DMS79 (cell line): ENCODE measurements around the gene KCNIP4.

Experiments
- DNase-seq: peaks from one replicate; lab custom pipeline; 2025; lab: John Stamatoyannopoulos, UW

The KCNIP4 gene

DNA sequence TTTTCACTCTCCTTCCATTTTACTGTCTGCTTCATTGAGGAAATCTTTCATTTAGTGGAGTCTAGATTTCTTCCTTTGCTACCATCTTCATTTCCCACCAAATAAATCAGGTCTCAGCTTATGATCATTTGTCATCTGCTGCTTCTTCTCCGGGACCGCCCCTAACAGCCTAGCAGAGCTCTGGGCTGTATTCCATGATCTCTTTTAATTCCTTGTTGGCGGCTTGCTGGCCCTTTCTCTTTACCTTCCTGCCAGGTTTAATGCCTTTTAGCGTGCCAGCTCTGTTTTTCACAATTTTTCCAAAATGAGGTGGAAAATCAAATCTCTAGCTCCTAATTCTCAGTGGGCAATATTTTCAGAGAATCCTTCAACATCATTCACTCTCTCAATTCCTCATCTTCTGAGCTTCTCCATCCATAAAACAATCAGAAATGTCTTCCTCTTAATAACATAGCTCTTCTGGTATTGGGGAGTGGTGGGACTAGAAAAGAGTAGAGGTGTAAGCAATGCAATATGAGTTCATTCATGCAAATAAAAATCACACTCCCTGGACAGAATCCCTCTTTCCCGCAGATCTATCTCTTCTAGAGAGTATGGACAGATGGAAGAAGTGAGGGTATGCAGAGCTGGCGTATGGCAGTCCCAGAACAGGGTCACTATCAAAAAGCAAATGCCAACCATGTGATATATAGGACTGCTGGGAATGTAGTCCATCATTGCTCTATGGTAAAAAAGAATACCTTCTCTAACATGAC lies 491.3 kb downstream of the KCNIP4 start:
- DNase-seq, result no peak

DNA sequence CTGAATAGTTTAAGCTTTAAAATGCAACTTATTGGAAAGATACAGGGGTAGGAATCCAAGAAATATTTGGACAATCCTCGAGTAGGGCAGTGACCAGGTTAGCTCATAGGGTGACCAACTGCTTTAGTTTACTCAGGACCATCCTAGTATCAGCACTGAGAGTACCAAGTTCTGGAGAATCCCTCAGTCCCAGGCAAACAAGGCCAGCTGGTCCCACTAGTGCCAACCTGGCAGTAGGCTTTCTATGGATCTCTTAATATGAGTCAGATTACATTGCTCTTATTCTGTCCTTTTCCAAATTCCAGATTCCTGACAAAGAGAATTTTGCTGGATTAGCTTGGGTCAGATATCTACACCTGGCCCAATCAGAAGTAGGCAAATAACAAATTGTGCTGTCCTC lies 493.7 kb downstream of the KCNIP4 start:
- no peak for DNase-seq

DNA sequence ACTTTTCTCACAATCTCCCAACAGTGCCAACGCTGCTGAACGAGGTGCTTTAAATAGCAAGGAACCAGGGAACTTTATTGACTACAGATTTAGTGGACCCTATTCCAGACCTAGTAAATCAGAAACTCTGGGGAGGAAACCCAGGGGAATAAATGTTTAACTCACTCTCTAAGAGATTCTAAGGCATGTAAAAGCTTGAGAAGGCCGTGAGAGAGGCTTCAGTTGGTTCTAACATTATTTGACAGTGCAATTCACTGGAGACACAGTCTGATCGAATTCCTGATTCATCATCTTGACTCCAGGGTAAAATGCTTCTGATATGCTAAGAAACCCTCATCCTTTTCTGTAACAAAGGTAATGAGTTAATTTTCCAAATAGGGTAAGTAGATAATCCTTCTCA lies 494.4 kb downstream of the KCNIP4 start:
- DNase-seq, result no peak

DNA sequence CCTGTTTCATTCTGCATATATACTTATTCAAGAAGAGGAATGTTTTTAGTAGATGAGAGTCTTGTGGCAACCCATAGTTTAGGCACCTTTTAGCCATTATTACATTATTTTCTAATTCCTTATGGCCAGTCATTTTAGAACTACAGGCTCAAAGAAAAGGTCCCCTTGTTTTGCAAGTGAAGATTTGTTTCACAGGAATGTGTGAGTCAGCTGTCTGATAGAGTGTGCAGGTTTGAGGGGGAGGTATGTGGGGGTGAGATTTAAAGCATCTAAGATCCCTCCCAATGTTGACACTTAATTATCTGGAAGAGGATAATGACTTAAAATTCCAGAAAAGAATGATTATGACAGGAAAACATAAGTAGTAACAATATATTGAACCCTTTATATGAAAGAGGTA lies 495.6 kb downstream of the KCNIP4 start:
- DNase-seq, result no peak

DNA sequence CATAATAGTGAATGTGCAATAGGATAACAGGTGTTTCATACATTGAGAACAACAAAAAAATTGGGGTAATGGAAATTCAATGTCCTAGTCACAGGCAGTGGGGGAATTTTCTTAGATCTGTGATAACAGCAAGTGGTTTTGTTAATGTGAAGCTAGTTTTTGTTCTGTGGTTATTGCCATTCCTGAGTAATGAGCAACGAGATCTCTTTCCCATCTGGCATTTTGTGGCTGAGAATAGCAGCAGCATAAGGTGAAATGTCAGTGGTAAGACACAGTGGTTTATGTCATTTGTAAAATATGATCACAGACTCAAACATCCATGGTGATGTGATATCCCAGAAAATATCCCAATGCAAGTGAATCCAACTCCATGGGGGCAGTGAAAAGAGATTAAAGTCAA lies 497.5 kb downstream of the KCNIP4 start:
- DNase-seq, result no peak

DNA sequence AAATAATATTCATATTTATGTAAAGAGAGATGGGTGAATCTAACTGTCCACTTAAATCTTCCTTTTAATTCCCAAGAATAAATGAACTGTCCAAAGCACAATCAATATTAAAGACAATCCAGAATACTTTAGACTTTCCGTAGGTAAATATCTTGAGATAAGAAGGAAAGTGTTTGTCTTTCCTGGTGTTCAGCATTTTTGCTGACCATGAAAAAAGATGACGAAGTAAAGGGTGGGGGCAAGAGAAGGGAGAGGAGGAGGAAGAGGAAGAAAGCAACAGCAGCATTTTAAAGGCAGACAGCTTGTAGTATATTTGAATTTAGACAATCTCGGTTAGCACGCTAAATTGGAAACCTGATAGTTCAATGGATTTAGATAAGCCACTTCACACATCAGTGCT lies 498.2 kb downstream of the KCNIP4 start:
- no peak for DNase-seq

DNA sequence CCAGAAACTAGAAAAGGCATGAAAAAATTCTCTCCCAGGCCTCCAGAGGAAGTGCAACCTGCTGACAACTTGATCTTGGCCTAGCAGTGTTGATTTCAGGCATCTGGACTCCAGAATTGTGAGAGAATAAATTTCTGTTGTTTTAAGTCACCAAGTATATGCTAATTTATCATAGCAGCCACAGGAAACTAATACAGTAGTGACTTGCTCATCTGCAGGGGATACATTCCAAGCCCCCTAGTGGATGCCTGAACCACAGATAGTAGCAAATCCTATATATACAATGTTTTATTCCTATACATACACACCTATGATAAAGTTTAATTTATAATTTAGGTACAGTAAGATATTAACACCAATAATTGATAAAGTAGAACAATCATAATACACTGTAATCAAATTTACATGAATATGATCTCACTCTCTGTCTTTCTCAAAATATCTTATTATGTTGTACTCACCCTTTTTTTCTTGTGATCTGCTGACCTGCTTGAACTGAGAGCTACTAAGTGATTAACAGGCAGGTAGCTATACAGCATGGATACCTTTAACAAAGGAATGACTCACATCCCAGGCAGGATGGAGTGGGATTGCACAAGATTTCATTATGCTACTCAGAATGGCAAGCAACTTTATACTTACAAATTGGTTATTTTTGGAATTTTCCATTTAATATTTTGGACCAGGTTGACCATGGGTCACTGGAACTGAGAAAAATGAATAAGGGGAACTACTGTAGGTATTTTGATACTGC lies 501.1 kb downstream of the KCNIP4 start:
- no peak for DNase-seq

DNA sequence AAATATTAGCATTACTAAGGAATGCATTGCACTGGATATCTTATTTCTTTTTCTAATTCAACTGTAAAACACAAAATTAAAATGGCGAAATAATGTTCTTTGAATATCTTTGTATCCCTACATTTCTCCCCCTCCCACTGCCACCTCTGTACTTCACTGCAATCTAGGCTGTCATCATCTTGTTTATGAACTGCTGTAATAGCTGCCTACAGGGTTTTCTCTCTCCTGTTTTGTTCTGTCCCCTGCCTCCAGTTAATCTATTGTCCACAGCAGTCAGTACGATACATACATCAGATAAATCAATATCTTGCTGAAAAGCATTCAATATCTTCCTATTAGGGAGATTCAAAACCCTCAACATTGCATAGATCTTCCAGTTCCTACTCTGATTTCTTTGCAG lies 528.4 kb downstream of the KCNIP4 start:
- DNase-seq, result no peak

DNA sequence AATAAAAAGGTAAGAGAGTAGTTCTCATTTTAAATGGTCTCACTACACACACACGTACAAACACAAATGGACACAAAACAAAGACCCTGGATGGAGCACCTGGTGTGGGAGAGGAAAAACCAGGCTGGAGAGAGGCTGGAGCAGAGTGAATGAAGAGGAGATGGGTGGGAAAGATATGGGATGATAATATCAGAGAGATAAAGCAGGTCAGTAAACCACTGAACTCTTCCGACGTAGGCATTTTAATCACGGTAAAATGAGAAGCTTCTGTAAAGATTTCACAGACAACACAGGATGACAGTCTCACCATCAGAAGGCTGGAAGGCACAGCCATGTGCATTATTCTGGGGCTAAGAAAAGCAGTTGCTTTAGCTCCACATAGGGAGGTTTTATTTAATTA lies 532.8 kb downstream of the KCNIP4 start:
- DNase-seq, result no peak

DNA sequence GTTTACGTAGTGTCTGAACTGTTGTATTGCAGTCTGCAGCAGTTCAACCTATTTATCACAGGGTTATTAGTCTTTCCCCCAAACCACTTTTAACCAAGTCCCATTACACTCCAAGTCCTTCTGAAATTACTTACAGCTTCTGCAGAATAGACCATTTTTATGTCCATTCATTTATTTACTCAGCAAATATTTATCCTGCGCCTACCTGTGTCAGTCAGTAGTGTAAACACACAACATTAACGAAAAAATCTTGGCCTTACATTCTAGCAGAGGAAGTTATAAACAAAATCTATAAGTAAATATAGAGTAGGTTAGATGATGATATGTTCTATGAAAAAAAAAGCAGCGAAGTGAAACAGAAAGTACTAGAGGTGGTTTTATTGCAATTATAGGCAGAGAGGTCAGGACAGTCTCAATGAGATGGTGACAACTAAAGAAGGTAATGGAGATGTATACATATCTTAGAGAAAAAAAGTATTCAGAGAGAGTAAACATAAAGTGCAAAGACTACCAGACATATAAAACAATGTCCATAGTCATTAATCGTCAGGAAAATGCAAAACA lies 534.7 kb downstream of the KCNIP4 start:
- DNase-seq, result no peak

DNA sequence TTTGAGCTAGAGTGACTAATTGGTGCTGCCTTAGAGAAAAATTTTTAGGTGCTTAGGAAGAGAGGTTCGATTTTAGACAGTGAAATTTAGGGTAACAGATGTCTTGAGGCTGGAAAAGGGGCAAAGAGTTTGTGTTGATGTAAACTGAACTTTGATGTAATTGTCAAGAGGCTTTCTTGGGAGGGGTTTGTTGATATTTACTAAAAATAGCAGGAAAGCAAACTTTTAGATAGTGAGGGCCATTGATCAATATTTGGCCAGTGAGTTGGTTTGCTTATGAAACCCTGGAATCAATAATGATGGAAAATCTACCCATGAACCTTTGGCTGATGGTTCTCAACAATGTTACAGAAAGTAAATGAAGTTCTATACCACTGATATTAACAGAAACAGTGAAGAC lies 537.5 kb downstream of the KCNIP4 start:
- DNase-seq, result no peak

DNA sequence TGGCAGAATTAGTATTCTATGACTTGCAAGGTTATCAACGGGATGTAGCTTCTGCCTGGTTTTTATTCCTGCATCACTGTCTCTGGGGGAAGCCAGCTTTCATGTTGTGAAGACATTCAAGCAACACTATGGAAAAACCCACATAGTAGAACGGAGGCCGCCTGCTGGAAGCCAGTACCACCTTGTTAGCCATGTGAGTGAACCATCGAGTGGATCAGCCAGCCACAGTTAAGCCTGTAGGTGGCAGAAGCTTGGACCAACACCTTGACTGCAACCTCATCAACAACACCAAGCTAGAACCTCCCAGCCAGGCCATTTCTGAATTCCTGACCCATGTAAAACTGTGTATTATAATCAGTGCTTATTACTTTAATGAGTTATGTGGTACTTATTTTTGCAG lies 538.2 kb downstream of the KCNIP4 start:
- no peak for DNase-seq

DNA sequence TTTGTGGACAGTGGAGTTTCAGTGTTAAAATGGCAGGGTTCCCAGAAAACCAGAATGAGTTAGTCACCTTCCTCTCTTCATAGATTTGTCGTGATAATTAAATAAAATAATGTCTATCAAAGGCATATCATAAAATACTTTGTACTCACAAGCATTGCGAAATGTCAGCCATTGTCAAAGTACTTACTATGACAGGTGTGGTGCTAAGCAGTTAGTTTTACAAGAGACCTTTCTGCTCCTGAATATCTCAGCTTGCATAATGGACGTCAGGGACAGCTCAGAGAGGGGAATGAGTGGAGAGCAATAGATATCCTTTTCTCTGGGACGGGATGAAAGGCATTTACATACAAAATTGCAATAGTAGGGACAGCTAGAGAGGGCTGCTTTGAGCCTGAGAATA lies 560.9 kb downstream of the KCNIP4 start:
- DNase-seq, result no peak

DNA sequence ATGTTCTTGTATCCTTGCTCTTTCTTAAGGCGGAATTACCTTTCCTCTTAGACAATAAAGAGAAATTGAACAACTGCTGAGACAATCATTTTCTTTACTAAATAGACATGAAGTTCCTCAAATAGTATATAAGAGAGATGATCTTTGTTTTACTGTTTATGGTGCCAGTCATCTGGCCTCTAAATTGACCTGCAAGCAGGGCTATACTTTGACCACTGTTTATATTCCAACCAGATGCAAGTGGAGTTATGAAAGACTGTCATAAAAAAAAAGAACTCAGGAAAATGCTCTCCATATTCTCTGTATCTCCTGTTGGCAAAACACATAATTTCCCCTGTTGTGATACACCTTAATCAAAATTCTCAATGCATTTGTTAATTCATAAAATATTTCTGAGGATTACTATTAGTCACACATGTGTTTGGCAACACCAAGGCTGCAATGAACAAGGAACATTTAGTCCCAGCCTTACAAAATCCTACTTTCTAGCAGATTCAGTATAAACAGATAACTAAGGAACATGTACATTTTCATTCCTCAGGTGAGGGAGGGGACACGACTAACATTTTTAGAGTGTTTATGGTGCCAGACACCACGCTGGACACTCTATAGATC lies 562.3 kb downstream of the KCNIP4 start:
- DNase-seq, result no peak

DNA sequence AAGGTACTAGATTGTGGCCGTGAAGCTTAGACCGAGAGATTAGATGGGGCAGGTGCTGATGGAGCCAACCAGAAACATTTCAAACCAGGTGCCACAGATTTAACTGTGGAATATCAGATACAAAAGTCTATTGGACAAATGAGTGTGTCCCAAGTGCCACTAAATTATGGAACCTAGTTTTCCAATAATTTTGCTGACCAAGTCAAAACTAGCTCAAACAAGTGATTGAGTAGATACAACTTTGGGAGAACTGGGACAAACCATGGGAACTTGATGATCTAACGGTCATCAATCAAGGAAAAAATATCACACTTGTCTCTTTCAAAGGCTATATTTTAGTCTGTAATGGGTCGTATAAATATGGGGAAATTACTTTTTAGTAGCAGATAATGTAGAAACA lies 562.9 kb downstream of the KCNIP4 start:
- no peak for DNase-seq

DNA sequence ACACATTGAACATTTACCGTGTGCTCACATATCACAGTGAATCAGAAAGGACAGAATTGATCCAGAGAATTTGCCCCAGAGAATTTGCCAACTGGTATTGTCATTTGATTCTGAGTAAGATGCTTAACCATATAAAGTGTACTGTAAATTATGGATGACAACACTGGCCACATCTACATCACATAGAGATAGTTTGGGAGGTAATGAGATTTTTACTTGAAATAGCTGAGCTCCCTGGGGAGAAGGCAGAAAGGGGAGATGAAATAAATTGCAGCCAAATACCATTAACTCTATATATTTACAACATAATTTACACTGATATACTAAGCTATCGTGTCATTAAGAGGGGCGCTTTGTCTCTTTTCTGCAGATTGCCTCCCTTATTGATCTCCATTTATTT lies 564.0 kb downstream of the KCNIP4 start:
- no peak for DNase-seq

DNA sequence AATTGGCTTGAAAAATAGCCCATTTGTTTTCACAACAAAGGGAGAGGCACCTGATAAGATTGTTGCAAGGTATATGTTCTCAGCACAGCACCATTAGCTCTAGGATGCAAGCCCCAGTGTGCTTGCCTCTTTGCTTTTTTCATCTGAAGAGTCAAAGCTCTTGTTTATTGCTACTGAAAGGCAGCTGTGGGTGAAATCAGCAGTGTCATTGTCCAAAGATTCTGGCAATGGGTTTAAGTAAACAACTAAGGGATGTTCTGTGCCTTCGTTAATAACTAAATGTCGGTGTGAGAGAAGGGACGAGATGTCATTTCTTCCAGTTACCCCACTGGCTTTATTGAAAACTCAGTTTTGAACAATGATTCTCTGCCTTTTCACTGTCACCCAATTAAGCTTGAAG lies 567.7 kb downstream of the KCNIP4 start:
- no peak for DNase-seq

DNA sequence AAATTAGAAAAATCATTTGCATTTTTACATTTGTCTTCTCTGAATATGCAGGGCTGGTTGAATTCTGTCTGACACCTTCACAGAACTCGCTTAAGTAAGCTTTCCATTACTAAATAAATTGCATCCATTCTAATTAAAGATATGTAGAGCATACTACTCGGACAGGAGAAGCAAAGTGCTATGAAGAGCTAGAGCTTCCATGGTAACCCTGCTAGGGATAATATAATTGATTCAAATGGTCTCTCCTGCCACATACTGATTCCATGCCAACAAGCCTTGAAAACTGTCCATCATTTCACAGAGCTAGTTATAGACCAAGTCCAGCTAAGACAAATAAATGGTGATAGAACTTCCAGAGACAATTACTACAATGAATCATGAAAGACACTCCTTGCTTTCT lies 571.5 kb downstream of the KCNIP4 start:
- no peak for DNase-seq

DNA sequence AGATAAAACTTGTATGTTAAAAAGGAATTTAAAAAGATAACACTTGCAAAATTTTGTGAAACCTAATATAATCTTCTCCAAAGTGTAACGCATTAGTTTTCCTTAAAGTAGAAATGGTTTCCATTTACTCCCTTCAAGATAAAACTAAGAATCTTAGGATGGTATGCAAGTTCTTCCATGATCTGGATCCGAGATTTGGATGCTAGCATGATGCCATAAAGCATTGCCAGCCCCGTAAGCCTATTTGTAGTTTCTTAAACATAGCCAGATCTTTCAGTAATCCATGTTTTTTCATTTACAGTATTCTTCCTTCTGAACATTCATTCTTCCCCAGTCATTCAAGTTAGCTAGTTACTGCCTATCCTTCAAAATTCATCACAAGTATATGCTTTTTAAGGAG lies 572.4 kb downstream of the KCNIP4 start:
- DNase-seq, result no peak

DNA sequence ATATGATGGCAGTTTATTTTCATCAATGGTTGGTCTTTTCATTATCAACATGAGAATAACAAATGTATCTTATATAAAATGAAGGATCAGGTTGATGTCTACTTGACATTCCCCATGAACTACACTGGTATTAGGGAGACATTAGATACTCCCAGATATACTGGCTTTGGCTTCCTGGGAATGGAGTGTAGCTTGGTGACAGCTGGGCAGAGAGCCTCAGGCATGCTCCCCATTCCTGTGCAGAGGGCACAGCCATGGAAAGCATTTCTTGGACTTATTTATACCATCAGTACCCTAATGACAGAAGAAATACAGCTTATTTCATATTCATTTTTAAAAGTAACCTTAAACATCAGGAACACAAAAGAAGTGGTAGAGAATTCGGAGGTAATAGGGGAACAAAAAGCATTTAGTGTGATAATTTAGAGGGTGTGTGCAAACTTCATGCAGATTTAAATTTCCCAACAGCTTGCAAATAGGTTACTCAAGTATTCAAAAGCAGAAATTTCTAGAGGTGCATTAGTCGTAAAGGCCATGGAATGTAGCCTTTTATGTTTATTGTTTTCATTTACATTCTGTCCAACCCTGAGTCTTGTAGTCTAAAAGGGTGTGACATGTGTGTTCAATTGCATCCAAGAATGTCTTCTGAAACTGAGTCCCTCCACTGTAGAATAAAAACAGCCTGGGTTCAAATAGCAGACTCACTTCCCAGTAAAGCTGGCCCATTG lies 573.8 kb downstream of the KCNIP4 start:
- no peak for DNase-seq

DNA sequence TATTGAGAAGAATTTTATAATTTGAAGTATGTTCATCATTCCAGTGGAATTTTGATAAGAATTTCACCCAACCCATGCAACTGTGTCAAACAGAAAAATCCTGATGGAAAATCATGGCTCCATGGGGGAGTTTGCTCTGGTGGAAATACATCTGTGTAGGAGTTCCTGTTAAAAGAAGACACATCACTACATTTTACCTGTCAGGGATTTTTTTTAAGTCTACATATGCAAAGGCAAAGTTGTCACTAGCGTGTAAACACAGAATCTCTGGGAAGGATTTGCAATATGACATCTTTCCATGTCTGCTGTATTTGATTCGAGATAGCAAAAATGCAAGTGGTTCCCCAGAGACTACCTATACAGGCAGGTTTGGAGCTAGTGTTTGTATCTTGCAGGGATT lies 581.0 kb downstream of the KCNIP4 start:
- DNase-seq, result no peak

DNA sequence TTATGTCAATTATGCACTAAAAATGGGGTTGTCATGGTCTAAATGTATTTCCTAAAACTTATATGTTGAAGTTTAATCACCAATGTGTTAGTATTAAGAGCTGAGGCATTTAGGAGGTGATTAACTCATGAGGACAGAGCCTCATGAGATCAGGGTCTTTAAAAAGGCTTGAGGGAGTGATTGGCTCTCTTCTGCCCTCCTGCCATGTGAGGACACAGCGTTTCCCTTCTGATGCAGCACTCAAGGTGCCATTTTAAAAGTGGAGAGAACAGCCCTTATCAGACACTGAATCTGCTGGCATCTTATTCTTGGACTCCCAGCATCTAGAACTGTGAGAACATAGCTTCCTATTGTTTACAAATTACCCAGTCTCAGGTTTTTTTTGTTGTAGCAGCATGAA lies 581.7 kb downstream of the KCNIP4 start:
- DNase-seq, result no peak
